ENCODE measurements around the gene PDK1.

DNA sequence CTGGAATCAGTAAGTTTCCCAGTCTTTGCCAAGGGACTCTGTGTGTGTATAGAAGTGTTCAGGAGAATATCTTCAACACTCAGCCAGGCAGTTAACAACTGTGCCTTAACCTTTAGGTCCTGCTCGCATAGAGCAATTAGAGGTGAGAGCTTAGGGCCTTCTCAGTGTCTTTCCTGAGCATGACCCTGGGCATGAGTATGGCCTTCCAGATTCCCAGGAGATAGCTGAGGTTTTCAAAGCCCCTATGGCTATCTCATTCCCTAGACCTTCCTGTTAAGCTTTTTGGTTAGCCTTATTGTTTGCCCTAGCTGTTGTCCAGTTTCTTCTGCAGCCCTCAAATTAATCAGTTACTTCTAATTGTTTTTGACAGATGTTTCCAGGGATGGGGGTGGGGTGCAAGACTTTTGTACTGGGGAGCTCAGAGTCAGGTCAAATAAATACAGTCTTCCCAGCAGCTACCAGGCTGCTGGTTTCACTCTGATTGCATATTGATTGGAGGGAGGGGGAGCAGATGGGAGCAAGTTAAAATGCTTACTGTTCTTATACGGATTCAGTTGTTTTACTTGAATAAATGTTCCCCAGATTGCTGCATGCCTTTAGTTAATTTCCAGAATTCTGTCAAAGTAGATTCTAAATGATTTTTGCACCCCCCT is 23.1 kb downstream of the PDK1 start:
- TF ChIP-seq EZH2 (IDR thresholded peaks at IDR 0.05; ENCODE audit: borderline replicate concordance, low read length) = no peak
- TF ChIP-seq, protein P1, sequence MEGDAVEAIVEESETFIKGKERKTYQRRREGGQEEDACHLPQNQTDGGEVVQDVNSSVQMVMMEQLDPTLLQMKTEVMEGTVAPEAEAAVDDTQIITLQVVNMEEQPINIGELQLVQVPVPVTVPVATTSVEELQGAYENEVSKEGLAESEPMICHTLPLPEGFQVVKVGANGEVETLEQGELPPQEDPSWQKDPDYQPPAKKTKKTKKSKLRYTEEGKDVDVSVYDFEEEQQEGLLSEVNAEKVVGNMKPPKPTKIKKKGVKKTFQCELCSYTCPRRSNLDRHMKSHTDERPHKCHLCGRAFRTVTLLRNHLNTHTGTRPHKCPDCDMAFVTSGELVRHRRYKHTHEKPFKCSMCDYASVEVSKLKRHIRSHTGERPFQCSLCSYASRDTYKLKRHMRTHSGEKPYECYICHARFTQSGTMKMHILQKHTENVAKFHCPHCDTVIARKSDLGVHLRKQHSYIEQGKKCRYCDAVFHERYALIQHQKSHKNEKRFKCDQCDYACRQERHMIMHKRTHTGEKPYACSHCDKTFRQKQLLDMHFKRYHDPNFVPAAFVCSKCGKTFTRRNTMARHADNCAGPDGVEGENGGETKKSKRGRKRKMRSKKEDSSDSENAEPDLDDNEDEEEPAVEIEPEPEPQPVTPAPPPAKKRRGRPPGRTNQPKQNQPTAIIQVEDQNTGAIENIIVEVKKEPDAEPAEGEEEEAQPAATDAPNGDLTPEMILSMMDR (conservative IDR thresholded peaks at IDR 0.05 in 1 of 2, IDR thresholded peaks at IDR 0.05 in 1 of 2; ENCODE audit: extremely low read depth in 1 of 2, insufficient read depth in 1 of 2, low read depth in 1 of 2, low read length in 2 of 2) = no peak
